CD14-positive monocyte (primary cell): ENCODE measurements around the gene C18orf54. TPM values are rescaled to one million over a fixed set of nuclear protein-coding genes. Genes with fewer than 3 reads are reported as not detected.

Experiments
- DNase-seq, 3 donors: peaks; one replicate each; pipeline ENCODE4 v3.0.0-alpha.2; 2011 to 2022
- H2AFZ ChIP-seq: 2 replicates; pipeline ENCODE4 v1.6.0; 2012; ENCODE audit warnings: mild to moderate bottlenecking, low read depth, low read length, inconsistent platforms; ENCODE audit not compliant: insufficient read depth, poor library complexity, severe bottlenecking
- H3K27ac ChIP-seq, 2 donors: 1 replicate in 1 of 2; 2 replicates in 1 of 2; pipeline ENCODE4 v1.5.1; 2012 to 2013; ENCODE audit warnings: low read length in 2 of 2, control low read depth in 1 of 2, inconsistent platforms in 1 of 2, low read depth in 1 of 2, mild to moderate bottlenecking in 1 of 2
- H3K27me3 ChIP-seq, 2 donors: one replicate each; pipeline versions ENCODE4 v1.6.0 to v1.6.1; 2011 to 2013; ENCODE audit warnings: low read length in 2 of 2; ENCODE audit not compliant: control insufficient read depth in 2 of 2, insufficient read depth in 2 of 2
- H3K36me3 ChIP-seq, 2 donors: replicated peaks in 1 of 2; 1 replicate in 1 of 2; 2 replicates in 1 of 2; pipeline versions ENCODE4 v1.5.1 to v1.6.1; 2012 to 2013; ENCODE audit warnings: low read length in 2 of 2, control low read depth in 1 of 2, inconsistent platforms in 1 of 2, mild to moderate bottlenecking in 1 of 2; ENCODE audit not compliant: insufficient read depth in 2 of 2, control insufficient read depth in 1 of 2
- H3K4me1 ChIP-seq, 2 donors: 1 replicate in 1 of 2; 2 replicates in 1 of 2; pipeline versions ENCODE4 v1.5.1 to v1.6.1; 2012 to 2013; ENCODE audit warnings: low read length in 2 of 2, control low read depth in 1 of 2, inconsistent platforms in 1 of 2, mild to moderate bottlenecking in 1 of 2, moderate library complexity in 1 of 2; ENCODE audit not compliant: insufficient read depth in 2 of 2, control insufficient read depth in 1 of 2
- H3K4me2 ChIP-seq: replicated peaks from 2 replicates; pipeline ENCODE3; 2012; ENCODE audit warnings: low read length, moderate library complexity, mild to moderate bottlenecking; ENCODE audit not compliant: poor library complexity, severe bottlenecking; ENCODE audit errors: extremely low read depth
- H3K4me3 ChIP-seq, 3 experiments: fragments of 200-600 bp in 1 of 3; sonication (generic) in 1 of 3; replicated peaks in 1 of 3; 1 replicate in 2 of 3; 2 replicates in 1 of 3; pipeline ENCODE4 v1.5.1; 2011 to 2013; ENCODE audit warnings: low read length in 3 of 3, mild to moderate bottlenecking in 3 of 3, control low read depth in 2 of 3, low read depth in 2 of 3, inconsistent platforms in 1 of 3, moderate library complexity in 1 of 3
- H3K79me2 ChIP-seq: 2 replicates; pipeline ENCODE4 v1.6.0; 2012; ENCODE audit warnings: mild to moderate bottlenecking, control low read depth, inconsistent platforms, low read length, moderate library complexity; ENCODE audit not compliant: insufficient read depth
- H3K9ac ChIP-seq: 2 replicates; pipeline ENCODE4 v1.6.0; 2017; ENCODE audit warnings: low read length, mild to moderate bottlenecking; ENCODE audit not compliant: insufficient read depth, poor library complexity, severe bottlenecking
- H3K9me3 ChIP-seq, 2 donors: replicated peaks in 1 of 2; 1 replicate in 1 of 2; 2 replicates in 1 of 2; pipeline versions ENCODE4 v1.5.1 to v1.6.1; 2012 to 2013; ENCODE audit warnings: low read length in 2 of 2, control low read depth in 1 of 2; ENCODE audit not compliant: control insufficient read depth in 1 of 2, insufficient read depth in 1 of 2
- H4K20me1 ChIP-seq: 2 replicates; pipeline ENCODE4 v1.6.0; 2012; ENCODE audit warnings: mild to moderate bottlenecking, low read length, control low read depth, moderate library complexity; ENCODE audit not compliant: insufficient read depth
- H3K27ac Mint-ChIP-seq, 7 donors: one replicate each; pipeline ENCODE4 v1.8.0; 2020; ENCODE audit warnings: mild to moderate bottlenecking in 7 of 7, mixed read lengths in 7 of 7, moderate library complexity in 6 of 7, inconsistent platforms in 2 of 7
- H3K27me3 Mint-ChIP-seq, 3 donors: one replicate each; pipeline ENCODE4 v1.8.0; 2021 to 2022; ENCODE audit warnings: low read depth in 3 of 3, mild to moderate bottlenecking in 3 of 3, mixed read lengths in 3 of 3, moderate library complexity in 3 of 3, inconsistent platforms in 1 of 3
- H3K36me3 Mint-ChIP-seq, 2 donors: one replicate each; pipeline ENCODE4 v1.8.0; 2020; ENCODE audit warnings: mixed read lengths in 2 of 2, inconsistent platforms in 1 of 2, mild to moderate bottlenecking in 1 of 2
- H3K4me1 Mint-ChIP-seq: one replicate; pipeline ENCODE4 v1.8.0; 2020; ENCODE audit warnings: mild to moderate bottlenecking, mixed read lengths
- H3K4me3 Mint-ChIP-seq, 2 donors: one replicate each; pipeline ENCODE4 v1.8.0; 2020; ENCODE audit warnings: mild to moderate bottlenecking in 2 of 2, mixed read lengths in 2 of 2, moderate library complexity in 1 of 2
- H3K9me3 Mint-ChIP-seq, 7 donors: one replicate each; pipeline ENCODE4 v1.8.0; 2020 to 2022; ENCODE audit warnings: mixed read lengths in 7 of 7, mild to moderate bottlenecking in 6 of 7, moderate library complexity in 6 of 7, inconsistent platforms in 2 of 7
- CTCF ChIP-seq: fragments of 200-600 bp; IDR thresholded peaks from one replicate; pipeline ENCODE4 v1.8.0; 2022; ENCODE audit warnings: antibody characterized with exemption, mild to moderate bottlenecking
- WGBS: methylation state at CpG from one replicate; pipeline ENCODE4 v1.1.5; 2013; ENCODE audit warnings: missing lambda C conversion rate; ENCODE audit not compliant: insufficient coverage; 5-methylcytosine and 5-hydroxymethylcytosine counted together
- intact Hi-C, 2 donors: fragments of 100-400 bp; cut with micrococcal nuclease; formaldehyde crosslinking; loops; one replicate each; pipeline versions ENCODE4 v1.15.0 to v1.15.1; 2023
- polyA plus RNA-seq, 3 donors: library from polyadenylated mRNA; depleted of rRNA in 1 of 3; unstranded in 2 of 3; stranded (reverse) in 1 of 3; fragments of 300-500 nt in 2 of 3; fragments of >200 nt in 1 of 3; fragmentation: Illumina TruSeq in 2 of 3; gene quantifications; 1 replicate in 2 of 3; 2 replicates in 1 of 3; pipeline ENCODE4 v1.2.3, GENCODE V29; 2012 to 2021

The C18orf54 gene
- polyA plus RNA-seq, 3 donors: 0.14 to 0.38 (median 0.29) TPM

- Histone ChIP-seq H3K27ac (peak overlapping the region in 1 of 2 donors; percentile 56), H3K4me3 (peak overlapping the region in 1 of 3 experiments; percentile 21), H3K9me3 (no peaks in the 10 kb centered on the region), H3K4me2 (peak overlapping the region; percentile 47), H3K9ac (no peak overlapping the region), H4K20me1 (no peaks in the 10 kb centered on the region), H2AFZ (peak overlapping the region; percentile 66), H3K36me3 (no peaks in the 10 kb centered on the region), H3K79me2 (no peaks in the 10 kb centered on the region), H3K4me1 (peaks cover 14 to 20% of the 10 kb centered on the region in 2 donors), H3K27me3 (no peaks in the 10 kb centered on the region)
- Mint-ChIP-seq H3K36me3 (no peaks in the 10 kb centered on the region), H3K4me1 (peaks cover 18% of the 10 kb centered on the region), H3K27ac (peak overlapping the region in 6 of 7 donors; percentile 31 to 90 (median 56)), H3K4me3 (peak overlapping the region in 1 of 2 donors; percentile 66), H3K27me3 (peaks cover 0 to 4% (median 3%) of the 10 kb centered on the region in 3 donors), H3K9me3 (peaks cover 0 to 7% (median 4%) of the 10 kb centered on the region in 7 donors)
- WGBS: no CpG with 5 or more reads among the region's 2 CpGs
- no peak for TF ChIP-seq CTCF
- intact Hi-C loops: no loop called here
- no peak for DNase-seq
Observed at GRCh38 chr18:54389143-54389505, 31.4 kb downstream of the C18orf54 start.

- H2AFZ ChIP-seq: peak overlapping the region; percentile 32
- intact Hi-C loops: loop anchor here in 1 of 2 donors (10.0 kb wide), 1 partner anchor 594 kb away; no protein-coding TSS in a partner anchor
Observed at GRCh38 chr18:54390838-54391237, 33.1 kb downstream of the C18orf54 start.

More at GRCh38 chr18:54390838-54391237, 33.1 kb downstream of the C18orf54 start:
- Mint-ChIP-seq H3K36me3 (no peaks in the 10 kb centered on the region), H3K4me3 (no peak overlapping the region), H3K9me3 (peaks cover 0 to 7% (median 4%) of the 10 kb centered on the region in 7 donors), H3K27me3 (peaks cover 3 to 5% (median 4%) of the 10 kb centered on the region in 3 donors), H3K27ac (no peak overlapping the region), H3K4me1 (peaks cover 18% of the 10 kb centered on the region)
- no peaks in the 10 kb centered on the region for H3K27me3 ChIP-seq
- no peak overlapping the region for H3K4me2 ChIP-seq
- no peak overlapping the region for H3K4me3 ChIP-seq
- DNase-seq: no peak
- H3K36me3 ChIP-seq: no peaks in the 10 kb centered on the region
- H3K9me3 ChIP-seq: no peaks in the 10 kb centered on the region
- WGBS: 60% methylated on average over 2 of the region's 3 CpGs
- H3K9ac ChIP-seq: no peak overlapping the region
- no peak for TF ChIP-seq CTCF
- H3K4me1 ChIP-seq: peaks cover 14 to 20% of the 10 kb centered on the region in 2 donors
- H3K27ac ChIP-seq: no peak overlapping the region
- no peaks in the 10 kb centered on the region for H3K79me2 ChIP-seq
- no peaks in the 10 kb centered on the region for H4K20me1 ChIP-seq
